HG02970 (cell line): ENCODE data around the gene SMC5.

Experiments
- ATAC-seq: cut with Tn5 transposase; IDR thresholded peaks from one replicate; pipeline ENCODE4 v1.9.1; 2021; ENCODE audit warnings: mild to moderate bottlenecking, moderate library complexity, moderate number of reproducible peaks; ENCODE audit not compliant: unreplicated experiment, low FRiP score

SMC5 gene

GRCh38 chr9:70402213-70402612 lies 143.4 kb downstream of the SMC5 start:
- ATAC-seq: no peak

GRCh38 chr9:70403166-70403565 lies 144.4 kb downstream of the SMC5 start:
- no peak for ATAC-seq

DNA sequence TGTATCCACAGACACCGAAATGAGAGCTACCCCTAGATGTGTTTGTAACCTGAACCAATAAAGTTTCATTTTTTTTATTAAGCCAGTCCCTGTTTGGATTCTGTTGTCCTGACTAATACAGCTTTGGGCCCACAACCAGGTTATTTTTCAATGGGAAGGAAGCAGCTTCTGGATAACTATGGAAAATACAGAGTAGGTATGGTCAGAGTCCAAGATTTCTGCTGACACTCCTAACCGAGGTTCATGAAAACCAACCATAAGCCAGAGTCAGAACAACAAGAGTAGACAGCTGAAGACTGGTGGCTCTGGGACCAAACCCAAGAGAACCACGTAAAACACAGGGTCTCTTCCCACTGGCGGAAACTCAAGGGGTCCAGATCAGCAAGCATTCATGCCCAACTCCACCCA lies 144.8 kb downstream of the SMC5 start:
- ATAC-seq: no peak

- no peak for ATAC-seq
These were observed 145.5 kb downstream of the SMC5 start for GRCh38 chr9:70404261-70404660.
